Lung (tissue), 12 donors: ENCODE results near the gene TMEM80. TPM values are rescaled to one million over a fixed set of nuclear protein-coding genes. Genes with fewer than 3 reads are reported as not detected.

ENCODE experiments used
- ATAC-seq: fragments of 200-7000 bp; cut with Tn5 transposase; one replicate; pipeline ENCODE4 v1.9.1; 2020; ENCODE audit warnings: moderate number of reproducible peaks; ENCODE audit not compliant: insufficient read depth, low FRiP score
- DNase-seq, 3 donors: peaks; one replicate each; pipeline ENCODE4 v3.0.0-alpha.2; 2013 to 2017
- H3K27ac ChIP-seq, 2 donors: one replicate each; pipeline ENCODE4 v1.5.1; 2013; ENCODE audit warnings: mild to moderate bottlenecking in 2 of 2, moderate library complexity in 2 of 2, control low read depth in 1 of 2, inconsistent platforms in 1 of 2, low read depth in 1 of 2, low read length in 1 of 2
- H3K27me3 ChIP-seq, 3 donors: one replicate each; pipeline ENCODE4 v1.5.1; 2013; ENCODE audit warnings: low read length in 2 of 3; ENCODE audit not compliant: control insufficient read depth in 3 of 3, insufficient read depth in 3 of 3
- H3K36me3 ChIP-seq, 4 donors: one replicate each; pipeline ENCODE4 v1.5.1; 2013; ENCODE audit warnings: low read length in 4 of 4, mild to moderate bottlenecking in 1 of 4, moderate library complexity in 1 of 4; ENCODE audit not compliant: control insufficient read depth in 4 of 4, insufficient read depth in 4 of 4
- H3K4me1 ChIP-seq, 5 donors: one replicate each; pipeline ENCODE4 v1.5.1; 2013; ENCODE audit warnings: low read length in 5 of 5, mild to moderate bottlenecking in 2 of 5, moderate library complexity in 1 of 5; ENCODE audit not compliant: control insufficient read depth in 5 of 5, insufficient read depth in 5 of 5
- H3K4me3 ChIP-seq: one replicate; pipeline ENCODE4 v1.5.1; 2013; ENCODE audit warnings: mild to moderate bottlenecking, control low read depth, moderate library complexity
- H3K9ac ChIP-seq, 2 donors: one replicate each; pipeline ENCODE4 v1.5.1; 2013; ENCODE audit warnings: low read length in 2 of 2, control low read depth in 1 of 2; ENCODE audit not compliant: insufficient read depth in 1 of 2
- H3K9me3 ChIP-seq, 4 donors: one replicate each; pipeline ENCODE4 v1.5.1; 2013; ENCODE audit warnings: low read length in 3 of 4, mild to moderate bottlenecking in 1 of 4, moderate library complexity in 1 of 4; ENCODE audit not compliant: control insufficient read depth in 4 of 4, insufficient read depth in 3 of 4
- WGBS, 2 donors: extraction: QIAGEN DNeasy Blood & Tissue Kit; methylation state at CpG; one replicate each; pipeline ENCODE4 v1.1.7; 2013; 5-methylcytosine and 5-hydroxymethylcytosine counted together
- polyA plus RNA-seq, 2 donors: library from polyadenylated mRNA; stranded (reverse); fragments of 200-250 nt; gene quantifications; one replicate each; pipeline ENCODE4 v1.2.1, GENCODE V29; 2013
- total RNA-seq, 2 donors: library from RNA; depleted of rRNA in 1 of 2; stranded (reverse); fragments of >200 nt in 1 of 2; gene quantifications; one replicate each; pipeline ENCODE4 v1.2.1, GENCODE V29; 2014 to 2021
- TF ChIP-seq, protein P1 (sequence below): IDR thresholded peaks from 2 replicates; pipeline ENCODE4 v1.5.1; 2012; ENCODE audit warnings: mild to moderate bottlenecking; ENCODE audit errors: control extremely low read depth, extremely low read depth
- donor health status: control.
- donor health status: control.
- donor health status: Bipolar disorder and iron deficiency.
- donor health status: healthy.
- donor health status: DM: yes; HTN: yes; CAD: no.

TMEM80 gene
- total and polyA plus RNA-seq, 4 donors, result 10.3 to 28.1 (median 18.5) TPM

DNA sequence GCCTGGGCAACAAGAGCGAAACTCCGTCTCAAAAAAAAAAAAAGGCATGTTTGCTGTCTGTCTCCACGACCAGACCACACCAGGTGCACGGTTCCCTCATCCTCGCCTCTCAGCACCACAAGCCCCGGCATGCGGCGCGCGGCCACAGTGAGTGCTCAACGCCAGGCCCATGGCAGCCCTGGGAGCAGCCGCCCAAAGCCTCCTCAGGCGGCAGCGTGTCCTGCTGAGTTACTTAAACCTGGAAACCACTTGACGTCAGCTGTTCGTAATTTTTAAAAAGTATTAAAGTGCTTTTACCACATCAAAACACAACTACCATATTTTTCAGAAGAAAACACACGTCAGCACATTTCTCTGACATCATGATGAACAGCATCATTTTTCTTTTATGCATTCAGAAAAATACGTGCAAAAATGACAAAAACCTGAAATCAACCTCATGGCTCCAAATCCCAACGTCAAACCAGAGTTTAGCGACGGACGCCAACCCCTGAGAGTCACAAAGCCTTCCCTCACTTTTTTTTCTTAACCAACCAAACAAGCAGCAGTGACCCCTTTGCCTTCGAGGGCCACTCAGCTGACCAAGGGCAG lies 2.7 kb upstream of the TMEM80 start:
- no peak overlapping the region for H3K4me3 ChIP-seq

DNA sequence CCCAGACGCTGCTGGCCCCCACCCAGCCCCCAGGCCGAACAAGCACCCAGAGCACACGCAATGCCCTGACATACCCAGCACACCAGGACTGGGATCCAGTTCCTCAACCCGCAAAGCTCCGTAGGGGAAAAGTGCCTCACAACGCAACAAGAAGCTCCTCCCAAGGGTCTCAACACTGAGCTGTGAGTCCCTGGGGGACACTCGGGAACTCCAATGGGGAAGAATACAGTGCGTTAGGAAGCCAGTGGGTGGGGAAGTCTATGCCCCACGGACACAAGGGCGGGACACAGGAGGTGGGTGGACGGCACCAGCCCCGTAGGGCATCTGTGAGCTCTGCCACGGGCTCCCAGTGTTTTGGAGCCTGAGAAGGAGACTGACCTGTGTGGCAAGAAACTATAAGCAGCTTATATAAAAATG lies 2.2 kb upstream of the TMEM80 start:
- H3K9ac ChIP-seq, result peak overlapping the region; percentile 37 to 53
- H3K4me3 ChIP-seq, result no peak overlapping the region
- peak overlapping the region in 1 of 2 donors; percentile 26 for H3K27ac ChIP-seq
- peaks cover 0 to 10% (median 3%) of the 10 kb centered on the region in 4 donors for H3K36me3 ChIP-seq
- ATAC-seq (no peak), DNase-seq (peak in 2 of 3 donors; percentile 28 to 40)
- WGBS, 2 donors, result 34 to 38% methylated on average over 13 of the region's 13 CpGs
- no peaks in the 10 kb centered on the region for H3K27me3 ChIP-seq
- peaks cover 0 to 22% (median 9%) of the 10 kb centered on the region in 5 donors for H3K4me1 ChIP-seq
- TF ChIP-seq, protein P1, sequence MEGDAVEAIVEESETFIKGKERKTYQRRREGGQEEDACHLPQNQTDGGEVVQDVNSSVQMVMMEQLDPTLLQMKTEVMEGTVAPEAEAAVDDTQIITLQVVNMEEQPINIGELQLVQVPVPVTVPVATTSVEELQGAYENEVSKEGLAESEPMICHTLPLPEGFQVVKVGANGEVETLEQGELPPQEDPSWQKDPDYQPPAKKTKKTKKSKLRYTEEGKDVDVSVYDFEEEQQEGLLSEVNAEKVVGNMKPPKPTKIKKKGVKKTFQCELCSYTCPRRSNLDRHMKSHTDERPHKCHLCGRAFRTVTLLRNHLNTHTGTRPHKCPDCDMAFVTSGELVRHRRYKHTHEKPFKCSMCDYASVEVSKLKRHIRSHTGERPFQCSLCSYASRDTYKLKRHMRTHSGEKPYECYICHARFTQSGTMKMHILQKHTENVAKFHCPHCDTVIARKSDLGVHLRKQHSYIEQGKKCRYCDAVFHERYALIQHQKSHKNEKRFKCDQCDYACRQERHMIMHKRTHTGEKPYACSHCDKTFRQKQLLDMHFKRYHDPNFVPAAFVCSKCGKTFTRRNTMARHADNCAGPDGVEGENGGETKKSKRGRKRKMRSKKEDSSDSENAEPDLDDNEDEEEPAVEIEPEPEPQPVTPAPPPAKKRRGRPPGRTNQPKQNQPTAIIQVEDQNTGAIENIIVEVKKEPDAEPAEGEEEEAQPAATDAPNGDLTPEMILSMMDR, result no peak
- no peaks in the 10 kb centered on the region for H3K9me3 ChIP-seq

More for the DNA sequence above, 2.7 kb upstream of the TMEM80 start:
- no peaks in the 10 kb centered on the region for H3K9me3 ChIP-seq
- peaks cover 0 to 22% (median 9%) of the 10 kb centered on the region in 5 donors for H3K4me1 ChIP-seq
- no peaks in the 10 kb centered on the region for H3K27me3 ChIP-seq
- peak in 1 of 3 donors; percentile 24 for DNase-seq
- peak overlapping the region in 1 of 2 donors; percentile 37 for H3K9ac ChIP-seq
- WGBS, 2 donors, result 81 to 82% methylated on average over 21 to 23 of the region's 23 CpGs
- no peak for ATAC-seq
- TF ChIP-seq, protein P1, result no peak
- H3K36me3 ChIP-seq, result peaks cover 0 to 14% (median 4%) of the 10 kb centered on the region in 4 donors
- H3K27ac ChIP-seq, result no peak overlapping the region

DNA sequence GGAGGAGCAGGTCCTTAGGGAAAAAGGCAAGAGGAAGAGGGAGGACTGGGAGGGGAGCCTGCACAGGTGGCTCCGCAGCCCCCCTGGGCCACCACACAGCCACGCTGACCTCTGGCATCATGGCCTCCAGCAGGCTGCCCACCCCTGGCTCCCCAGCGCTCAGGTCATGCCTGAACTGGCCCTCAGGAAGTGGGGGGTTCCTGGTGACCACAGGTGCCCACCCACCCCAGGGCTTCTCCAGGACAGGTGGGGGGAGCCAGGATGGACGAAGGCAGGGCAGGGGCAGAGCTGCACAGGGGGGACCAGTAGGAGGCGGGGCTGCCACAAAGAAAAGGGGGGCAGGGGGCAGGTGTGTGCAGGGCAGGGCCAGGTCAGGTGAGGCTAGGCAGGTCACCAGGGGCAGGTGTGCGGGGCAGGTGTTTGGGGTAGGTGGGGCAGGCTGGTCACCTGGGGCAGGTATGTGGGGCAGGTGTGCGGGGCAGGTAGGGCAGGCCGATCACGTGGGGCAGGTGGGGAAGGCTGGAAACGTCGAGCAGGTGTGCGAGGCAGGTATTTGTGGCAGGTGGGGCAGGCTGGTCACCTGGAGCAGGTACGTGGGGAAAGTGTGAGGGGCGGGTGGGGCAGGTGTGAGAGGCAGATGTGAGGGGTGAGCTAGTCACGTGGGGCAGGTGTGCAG lies 1.6 kb upstream of the TMEM80 start:
- Histone ChIP-seq H3K4me1 (peaks cover 0 to 22% (median 9%) of the 10 kb centered on the region in 5 donors), H3K9me3 (no peaks in the 10 kb centered on the region), H3K27me3 (no peaks in the 10 kb centered on the region), H3K36me3 (peaks cover 0 to 7% (median 1%) of the 10 kb centered on the region in 4 donors), H3K9ac (peak overlapping the region in 1 of 2 donors; percentile 53), H3K4me3 (no peak overlapping the region), H3K27ac (no peak overlapping the region)
- no peak for DNase-seq
- WGBS, 2 donors, result 58 to 61% methylated on average over 14 to 15 of the region's 15 CpGs
- TF ChIP-seq, protein P1, result no peak
- no peak for ATAC-seq
